GM06990 (cell line): ENCODE results near the gene HIC1.

Experiments used
- DNase-seq: peaks from one replicate; pipeline ENCODE4 v3.0.0-alpha.2; 2011; ENCODE audit not compliant: insufficient read length; ENCODE audit errors: extremely low read depth
- H3K27me3 ChIP-seq: replicated peaks from 2 replicates; pipeline ENCODE4 v1.6.0; 2011; ENCODE audit warnings: low read length; ENCODE audit not compliant: control insufficient read depth, insufficient read depth
- H3K36me3 ChIP-seq: 2 replicates; pipeline ENCODE4 v1.5.1; 2011; ENCODE audit warnings: low read length; ENCODE audit not compliant: control insufficient read depth, insufficient read depth
- H3K4me3 ChIP-seq: replicated peaks from 2 replicates; pipeline ENCODE4 v1.5.1; 2011; ENCODE audit warnings: low read depth, mild to moderate bottlenecking, control low read depth, low read length
- TF ChIP-seq, protein P1 (sequence below): IDR thresholded peaks from 2 replicates; pipeline ENCODE4 v1.5.1; 2011; ENCODE audit warnings: low read length, control low read depth, mild to moderate bottlenecking, inconsistent platforms; ENCODE audit not compliant: insufficient read depth, poor library complexity, severe bottlenecking

Gene HIC1

DNA sequence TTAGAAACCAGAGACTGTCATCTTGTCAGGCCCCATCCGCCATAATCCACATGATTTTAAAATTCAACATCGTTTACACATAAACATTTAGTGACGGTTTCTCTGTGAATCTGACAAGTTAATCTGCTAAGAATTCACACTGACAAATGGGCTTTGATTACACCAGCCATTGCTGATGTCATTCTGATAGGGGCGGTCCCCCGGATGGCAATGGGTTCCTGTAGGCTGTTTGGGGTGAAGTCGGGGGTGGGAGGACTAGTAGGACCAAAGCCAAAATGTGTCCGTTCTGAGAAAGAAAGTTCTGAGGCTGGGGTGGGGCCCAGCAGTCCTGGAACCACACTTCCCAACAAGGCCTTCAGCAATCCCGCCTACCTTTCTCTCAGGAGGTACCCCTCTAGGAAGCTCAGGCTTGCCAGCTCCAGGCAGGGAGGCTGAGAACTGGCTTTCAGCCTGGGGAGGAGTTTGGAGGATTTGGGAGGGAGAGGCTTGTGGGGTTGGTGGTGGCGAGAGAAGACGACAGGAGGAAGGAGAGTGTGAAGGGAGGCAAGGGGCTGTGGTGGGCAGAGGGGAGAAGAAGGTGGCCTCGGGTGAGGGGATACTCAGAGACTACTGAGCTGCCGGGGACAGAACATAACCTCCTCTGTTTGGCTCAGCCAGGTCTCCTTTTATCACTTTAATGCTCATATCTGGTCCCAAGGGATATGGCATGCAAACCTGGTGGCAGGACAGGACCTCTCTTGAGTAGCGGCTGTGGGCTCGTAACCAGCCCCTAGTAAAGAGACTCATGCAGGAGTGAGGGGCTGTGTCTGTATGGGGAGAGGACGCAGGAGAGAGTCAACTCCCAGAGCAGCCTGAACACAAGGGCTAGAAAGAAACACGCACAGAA lies 8.6 kb downstream of the HIC1 start:
- H3K36me3 ChIP-seq: peaks cover 34% of the 10 kb centered on the region
- TF ChIP-seq, protein P1, sequence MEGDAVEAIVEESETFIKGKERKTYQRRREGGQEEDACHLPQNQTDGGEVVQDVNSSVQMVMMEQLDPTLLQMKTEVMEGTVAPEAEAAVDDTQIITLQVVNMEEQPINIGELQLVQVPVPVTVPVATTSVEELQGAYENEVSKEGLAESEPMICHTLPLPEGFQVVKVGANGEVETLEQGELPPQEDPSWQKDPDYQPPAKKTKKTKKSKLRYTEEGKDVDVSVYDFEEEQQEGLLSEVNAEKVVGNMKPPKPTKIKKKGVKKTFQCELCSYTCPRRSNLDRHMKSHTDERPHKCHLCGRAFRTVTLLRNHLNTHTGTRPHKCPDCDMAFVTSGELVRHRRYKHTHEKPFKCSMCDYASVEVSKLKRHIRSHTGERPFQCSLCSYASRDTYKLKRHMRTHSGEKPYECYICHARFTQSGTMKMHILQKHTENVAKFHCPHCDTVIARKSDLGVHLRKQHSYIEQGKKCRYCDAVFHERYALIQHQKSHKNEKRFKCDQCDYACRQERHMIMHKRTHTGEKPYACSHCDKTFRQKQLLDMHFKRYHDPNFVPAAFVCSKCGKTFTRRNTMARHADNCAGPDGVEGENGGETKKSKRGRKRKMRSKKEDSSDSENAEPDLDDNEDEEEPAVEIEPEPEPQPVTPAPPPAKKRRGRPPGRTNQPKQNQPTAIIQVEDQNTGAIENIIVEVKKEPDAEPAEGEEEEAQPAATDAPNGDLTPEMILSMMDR: no peak
- no peak overlapping the region for H3K4me3 ChIP-seq

DNA sequence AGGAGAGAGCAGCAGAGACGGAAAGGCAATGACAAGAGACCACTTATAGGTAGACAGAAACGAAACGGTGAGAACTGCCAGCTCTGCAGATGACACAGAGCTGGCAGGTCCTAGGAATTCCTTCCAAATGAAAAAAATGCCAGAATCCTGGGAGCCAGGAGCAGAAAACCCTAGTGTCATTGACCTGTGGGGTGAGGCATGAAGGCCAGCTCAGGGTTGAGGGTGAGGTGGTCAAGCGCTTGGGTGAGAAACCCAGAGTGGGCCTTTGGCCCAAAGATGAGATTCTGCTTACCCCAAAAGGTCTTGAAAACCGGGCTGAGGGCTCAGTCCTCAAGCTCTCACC lies 9.2 kb downstream of the HIC1 start:
- Histone ChIP-seq H3K4me3 (no peak overlapping the region), H3K36me3 (peaks cover 35% of the 10 kb centered on the region), H3K27me3 (no peaks in the 10 kb centered on the region)
- no peak for DNase-seq
- TF ChIP-seq, protein P1: no peak

More for the DNA sequence above, 8.6 kb downstream of the HIC1 start:
- no peaks in the 10 kb centered on the region for H3K27me3 ChIP-seq
- no peak for DNase-seq

DNA sequence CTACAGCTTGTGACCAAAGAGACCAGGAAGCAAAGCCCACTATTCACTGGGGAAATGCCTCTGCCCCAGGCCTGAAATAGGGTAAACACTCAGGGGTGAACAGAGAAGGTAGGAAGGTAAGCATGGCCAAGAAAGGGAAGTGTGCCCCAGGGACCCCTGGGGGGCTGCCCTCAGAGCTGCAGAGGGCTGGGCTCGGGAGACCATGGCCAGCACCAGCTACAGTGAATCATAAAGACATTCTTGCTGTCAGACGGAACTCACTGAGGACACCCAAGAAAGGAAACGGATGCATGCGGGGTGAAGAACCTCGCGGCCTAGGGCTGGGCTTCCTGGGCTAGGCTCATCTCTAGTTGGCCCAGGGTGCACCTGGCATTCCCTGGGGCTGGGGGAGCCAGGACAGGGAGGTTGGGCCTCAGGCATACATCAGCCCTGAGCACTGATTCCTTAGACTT lies 9.6 kb downstream of the HIC1 start:
- DNase-seq: no peak
- no peaks in the 10 kb centered on the region for H3K27me3 ChIP-seq
- TF ChIP-seq, protein P1: no peak
- H3K4me3 ChIP-seq: no peak overlapping the region
- peaks cover 35% of the 10 kb centered on the region for H3K36me3 ChIP-seq

DNA sequence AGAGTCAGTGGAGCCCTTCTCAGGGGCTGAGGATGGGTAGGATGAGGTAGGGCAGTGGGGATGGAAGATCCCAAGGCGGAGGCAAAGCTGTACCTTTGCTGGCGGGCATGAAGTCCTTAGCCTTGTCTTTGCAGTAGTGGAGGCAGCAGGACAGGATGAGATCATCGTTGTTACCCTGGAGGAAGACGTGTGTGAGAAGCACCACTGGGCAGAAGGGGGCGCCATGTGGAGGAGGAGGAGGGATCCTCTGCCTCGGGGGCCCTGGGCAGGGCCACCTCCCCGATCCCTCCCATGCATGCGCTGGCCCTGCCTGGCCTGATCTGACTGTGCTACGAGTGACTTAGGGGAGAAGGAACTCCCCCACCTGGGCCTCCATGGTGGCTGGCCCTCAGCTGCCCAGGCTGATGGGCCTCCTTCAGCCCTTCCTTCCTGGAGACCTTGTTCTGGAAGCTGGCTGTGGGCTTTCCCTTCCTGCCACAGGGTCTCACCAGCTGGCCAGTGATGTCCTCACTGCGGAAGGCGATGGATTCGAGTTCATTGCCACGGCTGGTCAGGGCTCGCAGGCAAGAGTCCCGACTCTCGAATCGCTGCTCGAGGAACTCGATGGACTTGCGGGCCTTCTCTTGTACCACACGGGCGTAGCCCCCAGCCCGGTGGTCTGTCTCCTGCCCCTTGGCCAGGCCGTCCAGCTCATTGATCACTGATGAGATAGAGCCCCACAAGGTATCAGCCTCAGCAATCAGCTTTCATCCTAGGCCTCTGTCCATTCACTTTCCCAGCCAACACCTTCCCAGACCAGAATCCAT lies 10.3 kb downstream of the HIC1 start:
- H3K27me3 ChIP-seq: no peaks in the 10 kb centered on the region
- H3K36me3 ChIP-seq: peaks cover 31% of the 10 kb centered on the region
- TF ChIP-seq, protein P1: peak; percentile 70
- no peak for DNase-seq
- H3K4me3 ChIP-seq: no peak overlapping the region

DNA sequence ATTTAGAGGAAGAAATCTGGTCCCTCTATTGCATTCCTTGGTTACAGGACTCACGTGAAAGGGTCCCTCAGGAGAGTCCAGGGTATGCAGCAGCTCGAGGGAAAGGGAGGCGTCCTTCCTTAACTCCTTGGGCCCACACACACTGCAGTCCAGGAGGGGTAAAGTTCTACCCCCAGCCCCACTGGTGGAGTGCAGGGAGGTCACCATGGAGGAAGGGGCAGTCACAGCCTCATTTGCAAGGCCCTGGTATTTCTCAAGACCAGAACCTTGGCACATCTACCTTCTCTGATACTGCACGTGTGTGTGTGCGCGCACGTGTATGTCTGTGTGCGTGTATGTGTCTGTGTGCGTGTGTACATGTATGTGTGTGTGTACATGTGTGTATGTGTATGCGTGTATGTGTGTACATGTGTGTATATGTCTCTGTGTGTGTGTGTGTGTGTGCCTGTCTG lies 11.1 kb downstream of the HIC1 start:
- TF ChIP-seq, protein P1: no peak
- peaks cover 25% of the 10 kb centered on the region for H3K36me3 ChIP-seq
- no peak overlapping the region for H3K4me3 ChIP-seq
- H3K27me3 ChIP-seq: no peaks in the 10 kb centered on the region
- no peak for DNase-seq
